ENCODE results near the gene ZBTB16. TPM values are rescaled to one million over a fixed set of nuclear protein-coding genes. Genes with fewer than 3 reads are reported as not detected.

The ZBTB16 gene
- total and polyA plus RNA-seq, 2 of the 4 experiments (the other 2 are of a cell fraction) = not detected

DNA sequence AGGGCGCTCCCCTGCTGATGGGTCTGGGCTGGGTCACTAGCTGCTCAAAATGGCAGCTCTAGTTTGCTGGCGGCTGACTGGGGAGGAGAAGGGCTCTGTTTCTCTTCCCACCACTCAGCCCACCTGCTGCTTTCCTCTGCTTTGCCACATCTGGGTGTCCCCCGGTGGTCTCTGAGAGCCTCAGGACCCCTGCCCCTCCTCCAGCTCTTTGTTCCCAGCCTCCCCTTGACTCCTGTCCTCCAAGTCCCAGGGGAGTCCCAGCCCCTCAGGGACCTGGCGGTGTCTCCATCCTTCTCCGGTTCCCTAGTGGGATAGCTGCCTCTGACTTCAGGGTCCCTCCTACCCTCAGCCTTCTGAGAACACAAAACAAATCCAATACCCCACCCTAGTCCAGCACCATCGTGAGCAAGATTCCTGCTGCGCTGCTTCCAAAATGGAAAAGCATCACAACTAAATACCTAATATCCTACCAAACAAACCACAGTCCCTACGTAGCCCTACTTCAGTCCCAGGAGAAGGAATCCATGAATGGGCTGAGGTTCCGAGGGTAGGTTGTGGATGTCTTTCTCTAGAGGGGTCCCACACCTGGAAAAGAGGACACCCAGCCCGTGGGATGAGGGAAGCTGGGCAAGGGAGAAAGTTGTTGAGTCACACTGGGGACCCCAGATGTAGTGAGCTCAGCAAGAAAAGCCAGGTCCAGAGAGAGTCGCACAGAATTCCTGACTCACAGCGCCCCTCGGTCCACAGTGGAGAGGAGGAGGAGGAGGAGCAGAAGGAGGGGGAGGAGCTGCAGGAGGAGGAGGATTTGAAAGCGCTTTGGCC is 191.7 kb downstream of the ZBTB16 start:
- Histone ChIP-seq H3K4me1 (ENCODE audit: control insufficient read depth, insufficient read depth, low read length) (no peaks in the 10 kb centered on the region), H2BK15ac (ENCODE audit: low read depth, low read length) (no peak overlapping the region), H3K4me3 (ENCODE audit: insufficient read depth, low read depth, low read length) (no peak overlapping the region), H3K56ac (ENCODE audit: extremely low read depth, insufficient read depth, low read length) (no peak overlapping the region), H4K8ac (ENCODE audit: low read depth in 2 of 2, low read length in 2 of 2) (no peak overlapping the region), H3K4ac (ENCODE audit: low read depth, low read length) (no peak overlapping the region), H3K27ac (ENCODE audit: insufficient read depth, low read length) (no peak overlapping the region), H3K9me3 (ENCODE audit: control insufficient read depth, insufficient read depth, low read length) (no peaks in the 10 kb centered on the region), H2AFZ (replicated peaks; ENCODE audit: low read length, poor library complexity) (no peak overlapping the region), H4K20me1 (ENCODE audit: insufficient read depth, low read length) (no peaks in the 10 kb centered on the region), H2BK5ac (ENCODE audit: low read depth, low read length, poor library complexity, severe bottlenecking) (no peak overlapping the region), H3K36me3 (ENCODE audit: control insufficient read depth, insufficient read depth, low read length) (no peaks in the 10 kb centered on the region), H2AK5ac (ENCODE audit: low read depth, low read length) (no peak overlapping the region), H3K14ac (replicated peaks; ENCODE audit: low read depth, low read length) (no peak overlapping the region), H3K9ac (ENCODE audit: low read depth, low read length) (no peak overlapping the region), H2BK120ac (ENCODE audit: low read depth, low read length) (no peak overlapping the region), H3K9me1 (ENCODE audit: insufficient read depth, low read length) (no peaks in the 10 kb centered on the region), H3K18ac (ENCODE audit: low read depth, low read length) (no peak overlapping the region), H4K5ac (ENCODE audit: low read depth, low read length) (no peak overlapping the region), H2AK9ac (replicated peaks; ENCODE audit: low read depth, low read length, poor library complexity) (no peak overlapping the region), H3K27me3 (ENCODE audit: control insufficient read depth, insufficient read depth, low read length) (peaks cover 16% of the 10 kb centered on the region; the same call in 1 of the 2 replicates), H3K23ac (ENCODE audit: low read depth, low read length) (no peak overlapping the region), H2BK20ac (ENCODE audit: low read depth, low read length) (no peak overlapping the region), H3K79me1 (ENCODE audit: low read depth in 1 of 2, low read length in 2 of 2) (no peaks in the 10 kb centered on the region), H4K91ac (ENCODE audit: insufficient read depth, low read depth, low read length) (no peak overlapping the region), H3K4me2 (ENCODE audit: low read depth, low read length) (no peak overlapping the region)
- no peak for DNase-seq
- in situ Hi-C loops (cut with MboI; ENCODE audit: low sequenced_read_pairs) = no loop called here
- TF ChIP-seq RCOR1 (IDR thresholded peaks at IDR 0.05; ENCODE audit: insufficient replicate concordance, low read length) = no peak
- no peak for TF ChIP-seq FOS (IDR thresholded peaks at IDR 0.05; ENCODE audit: low read depth, low read length)
- no peak for TF ChIP-seq CTCF (conservative IDR thresholded peaks at IDR 0.05; ENCODE audit: low read depth, low read length)
- TF ChIP-seq CHD1 (IDR thresholded peaks at IDR 0.05; ENCODE audit: low read depth, low read length) = no peak
- TF ChIP-seq CEBPB (IDR thresholded peaks at IDR 0.05; ENCODE audit: low read depth, low read length) = no peak
- no peak for TF ChIP-seq ELK1 (IDR thresholded peaks at IDR 0.05; ENCODE audit: borderline replicate concordance, low read depth, low read length)
- TF ChIP-seq MAFK (IDR thresholded peaks at IDR 0.05; ENCODE audit: low read depth, low read length) = no peak
- TF ChIP-seq NFE2L2 (IDR thresholded peaks at IDR 0.05; ENCODE audit: low read depth, low read length) = no peak
- TF ChIP-seq MXI1 (IDR thresholded peaks at IDR 0.05; ENCODE audit: borderline replicate concordance, low read depth, low read length) = no peak
- no peak for TF ChIP-seq RFX5 (IDR thresholded peaks at IDR 0.05; ENCODE audit: low read depth, low read length)
- no peak for TF ChIP-seq USF2 (IDR thresholded peaks at IDR 0.05; ENCODE audit: low read depth, low read length)
- 76% methylated on average over 5 of the region's 14 CpGs; no CpG with 5 or more reads in 1 of the 2 experiments for WGBS, 2 experiments (ENCODE audit: extremely low coverage in 2 of 2, insufficient read length in 1 of 2)
- ChIA-PET POLR2A (ENCODE audit: unreplicated experiment) (no interaction called here), CTCF (interaction anchor here (0.6 to 1.8 kb wide), 2 partner anchors 10 to 49 kb away, joined by 3 to 13 read pairs; no protein-coding TSS in a partner anchor)
- dilution Hi-C loops (cut with HindIII; ENCODE audit: low sequenced_read_pairs, unreplicated experiment) = no loop called here
- no TSS peak for BruUV-seq (replicated peaks)
- intact Hi-C loops (cut with micrococcal nuclease) = no loop called here
- ATAC-seq (ENCODE audit: low read depth) = no peak

Measured in IMR-90 (cell line).